Stimulated activated CD4-positive, alpha-beta T cell treated with anti-CD3 and anti-CD28 coated beads, Interleukin-2, amount 100 ng/mL, for 48 hours (primary cell): Measurements from ENCODE around the gene NCK2.

Experiments used
- DNase-seq, 2 donors: peaks; one replicate each; pipeline ENCODE4 v3.0.0-alpha.2; 2020

NCK2 gene

GRCh38 chr2:105854972-105855371, 110.3 kb downstream of the NCK2 start:
- no peak for DNase-seq

- no peak for DNase-seq
Measured at GRCh38 chr2:105856581-105856980, 111.9 kb downstream of the NCK2 start.

DNA sequence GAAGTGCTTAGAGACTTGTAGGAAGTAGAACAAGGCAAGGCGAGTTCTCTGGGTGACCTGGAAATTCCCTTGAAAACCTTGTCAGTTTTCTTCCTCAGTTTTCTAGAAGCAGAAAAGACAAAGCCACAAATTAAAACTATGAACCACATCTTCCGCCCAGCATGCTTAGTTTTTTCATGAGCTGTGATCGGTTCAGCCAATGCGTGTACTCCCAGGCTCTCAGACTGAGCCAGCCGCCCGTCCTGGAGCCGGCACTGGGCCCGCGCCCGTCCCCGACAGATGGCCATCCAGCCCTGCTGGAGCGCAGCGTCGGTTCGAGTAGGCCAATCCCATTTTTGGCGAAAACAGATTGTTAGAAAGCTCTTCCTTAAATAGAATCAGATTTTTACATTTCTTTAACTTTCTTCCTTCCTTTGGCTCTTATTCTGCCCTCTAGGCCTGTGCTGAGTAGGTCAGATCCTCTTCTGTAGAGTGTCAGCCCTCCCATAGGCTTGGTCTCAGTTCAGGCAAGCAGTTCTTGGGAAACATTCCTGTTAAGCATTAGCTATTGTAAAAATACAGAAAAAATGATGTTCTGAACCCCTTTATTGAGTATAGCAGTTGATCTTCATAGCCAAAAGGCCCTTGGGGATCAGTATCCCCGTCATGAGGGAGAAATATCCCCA, 112.5 kb downstream of the NCK2 start:
- DNase-seq = no peak

DNA sequence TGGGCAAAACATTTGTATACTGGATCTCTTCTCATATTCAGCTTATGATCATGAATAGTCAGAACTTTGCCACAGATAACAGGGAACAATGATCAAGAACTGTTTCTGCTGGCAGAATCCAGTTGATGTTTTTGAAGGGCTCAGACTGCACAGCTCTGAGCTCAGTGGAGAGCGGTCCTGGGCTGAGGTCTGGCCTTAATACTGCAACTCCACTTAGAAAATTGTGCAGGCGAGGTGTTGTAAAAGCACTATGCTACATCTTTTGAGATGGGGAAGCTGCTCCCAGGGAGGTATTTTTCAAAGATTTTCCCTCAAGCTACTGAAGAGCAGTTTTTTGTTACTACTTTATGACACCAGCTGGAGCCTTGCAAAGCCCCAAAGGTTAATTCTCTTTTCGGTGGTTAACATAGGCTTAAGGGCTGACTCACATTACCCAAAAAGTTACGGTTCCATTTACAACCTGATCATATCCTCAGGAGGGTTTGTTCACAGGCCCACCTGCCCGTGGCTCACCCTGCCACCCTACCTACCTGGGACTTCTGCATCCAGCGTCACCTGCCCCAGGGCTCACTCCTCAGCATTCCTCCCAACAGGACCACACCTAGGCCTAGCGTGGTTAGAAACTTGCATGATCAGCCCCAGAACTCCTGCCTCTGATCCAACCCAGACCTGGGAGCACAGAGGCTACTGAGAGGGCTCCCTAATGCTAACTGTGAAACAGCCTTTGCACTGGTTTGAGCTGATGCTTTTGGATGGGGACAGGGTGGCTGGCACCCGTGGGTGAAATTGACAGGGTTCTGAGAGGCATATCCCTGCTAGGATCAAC, 114.4 kb downstream of the NCK2 start:
- DNase-seq = no peak

- no peak for DNase-seq
Measured at GRCh38 chr2:105859694-105859951, 114.9 kb downstream of the NCK2 start.

DNA sequence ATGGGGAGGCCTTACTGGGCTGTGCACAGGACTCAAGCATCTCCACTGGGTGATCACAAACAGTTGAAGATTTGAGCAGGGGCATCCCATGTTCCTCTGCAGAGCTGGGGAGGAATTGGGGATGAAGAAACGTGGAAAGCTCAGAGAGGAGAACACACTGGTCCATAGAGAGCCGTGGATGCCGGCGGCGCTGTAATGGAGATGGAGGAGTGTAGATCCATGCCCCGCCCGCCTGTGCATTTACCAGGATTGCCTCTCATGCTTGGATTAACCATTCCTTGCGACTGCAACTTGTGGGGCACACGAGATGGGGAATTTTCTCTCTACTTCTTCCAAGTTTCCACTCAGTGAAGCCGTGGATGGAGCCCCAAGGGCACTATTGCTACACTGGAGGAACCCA, 115.9 kb downstream of the NCK2 start:
- no peak for DNase-seq

DNA sequence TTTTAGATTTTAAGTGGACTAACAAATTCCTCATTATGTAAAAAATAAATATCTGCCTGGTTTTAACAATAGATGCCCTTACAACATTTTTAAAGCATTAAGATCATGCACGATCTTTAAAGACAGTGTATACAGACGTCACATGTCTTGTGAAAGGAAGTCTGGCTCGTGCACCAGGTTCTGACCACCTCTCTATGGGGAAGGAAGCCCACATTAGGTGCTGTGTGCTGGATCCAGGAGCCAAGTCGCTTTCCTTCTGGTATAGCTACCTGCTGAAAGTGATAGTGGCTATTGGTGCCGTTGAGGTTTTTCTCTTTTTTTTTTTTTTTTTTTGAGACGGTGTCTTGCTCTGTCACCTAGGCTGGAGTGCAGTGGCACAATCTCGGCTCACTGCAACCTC, 116.5 kb downstream of the NCK2 start:
- DNase-seq = no peak

DNA sequence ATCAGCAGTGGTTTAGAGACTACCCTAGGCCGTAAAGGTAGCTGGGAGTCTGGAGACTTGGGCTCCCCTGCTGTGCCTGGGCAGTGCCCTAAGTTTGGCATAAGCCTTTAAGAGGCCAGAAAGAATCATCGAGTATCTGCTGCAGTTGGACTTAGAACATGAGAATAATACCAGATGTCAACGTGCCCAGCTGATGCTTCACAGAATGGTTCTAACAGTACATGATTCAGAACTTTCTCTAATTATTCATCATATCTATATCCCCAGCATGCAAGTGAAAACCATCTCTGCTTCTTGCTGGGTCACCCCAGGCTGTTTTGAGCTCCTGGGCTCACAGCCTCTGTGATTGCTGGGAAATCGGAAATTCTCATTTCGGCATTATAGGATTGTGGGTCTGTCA, 118.1 kb downstream of the NCK2 start:
- DNase-seq = no peak

DNA sequence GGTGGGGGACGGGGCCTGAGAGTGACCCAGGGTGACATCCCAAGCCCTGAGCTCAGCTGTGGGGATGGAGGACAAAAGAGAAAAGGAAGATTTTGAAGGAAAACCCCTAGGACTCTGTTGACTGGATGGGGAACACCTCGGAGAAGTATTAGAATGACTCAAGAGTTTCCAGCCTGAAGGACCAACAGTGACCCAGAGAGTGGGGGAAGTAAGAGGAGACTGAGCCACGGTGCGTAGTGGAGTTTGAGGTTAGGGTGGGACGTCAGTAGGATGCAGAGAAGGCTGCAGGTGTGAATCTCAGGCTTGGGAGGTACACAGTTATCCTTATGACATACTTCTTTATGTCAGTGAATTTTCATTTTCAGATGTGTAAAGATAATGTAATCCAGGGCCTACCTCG, 119.5 kb downstream of the NCK2 start:
- DNase-seq = no peak

DNA sequence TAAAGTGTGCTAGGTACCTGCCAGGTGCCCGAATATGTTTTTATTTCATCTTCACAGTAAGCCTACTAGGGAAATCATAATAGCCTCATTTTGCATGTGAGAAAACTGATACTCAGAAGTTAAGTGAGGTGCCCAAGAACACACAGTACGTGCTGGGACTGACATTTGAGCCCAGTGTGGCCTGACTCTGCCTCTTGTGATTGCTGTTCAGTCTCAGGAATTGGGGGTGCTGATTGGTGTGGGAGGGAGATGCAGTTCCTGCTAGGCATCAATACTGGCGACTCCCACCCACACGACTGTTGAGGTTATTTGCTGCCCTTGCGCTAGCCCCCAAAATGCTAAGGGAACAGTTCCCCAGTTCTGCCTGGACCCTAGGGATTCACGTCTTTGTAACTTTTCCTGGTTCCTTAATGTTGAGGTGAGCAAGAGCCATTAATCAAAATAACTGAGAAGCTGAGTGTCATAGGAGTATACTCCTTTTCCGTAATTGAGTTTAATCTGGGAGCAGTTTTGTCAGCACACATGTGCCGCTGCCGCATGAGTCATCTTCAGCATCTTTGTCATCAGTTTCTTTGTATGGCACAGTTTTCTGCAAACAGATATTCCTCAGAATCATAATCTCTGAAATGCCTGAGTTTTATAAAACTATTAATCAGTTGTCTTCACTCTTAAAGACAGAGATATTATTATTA, 120.7 kb downstream of the NCK2 start:
- DNase-seq = no peak

- DNase-seq = no peak
Measured at GRCh38 chr2:105866216-105867185, 121.8 kb downstream of the NCK2 start.

DNA sequence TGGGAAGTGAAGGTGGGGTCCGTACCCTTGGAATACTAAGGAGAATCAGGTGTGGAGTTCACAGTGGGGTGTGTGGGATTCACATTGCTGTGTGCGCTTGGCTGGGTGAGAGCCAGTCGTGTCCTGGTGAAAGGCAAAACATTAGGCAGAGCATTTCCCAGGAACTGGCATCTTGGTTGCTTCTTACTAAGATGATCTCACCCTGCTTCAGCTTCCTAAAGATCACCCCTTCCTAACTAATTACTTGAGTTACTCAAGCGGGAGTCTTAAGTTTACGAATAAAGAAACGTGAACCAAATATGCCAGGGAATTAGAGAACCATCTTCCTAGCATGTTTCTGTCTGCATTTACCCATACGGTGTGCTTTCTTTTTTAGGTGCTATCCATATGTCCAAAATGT, 122.9 kb downstream of the NCK2 start:
- DNase-seq = no peak

DNA sequence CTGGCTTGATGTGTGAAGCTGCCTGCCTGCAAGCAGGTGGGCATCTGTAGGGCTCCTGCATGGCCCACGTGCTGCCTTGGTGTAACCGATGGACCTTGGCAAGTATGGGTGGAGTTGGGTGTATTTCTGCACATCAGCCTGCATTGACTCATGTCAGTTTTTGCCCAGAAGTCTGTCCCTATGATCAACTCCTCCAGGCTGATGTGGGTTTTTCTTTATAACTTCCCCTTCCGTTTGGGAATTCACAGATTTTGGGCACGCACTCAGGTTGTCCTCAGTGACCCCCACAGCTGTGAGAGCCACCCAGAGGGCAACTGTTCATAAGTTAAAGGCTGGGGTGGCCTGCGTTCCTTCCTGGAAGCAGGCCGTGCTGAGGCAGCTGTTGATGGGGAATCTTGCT, 123.3 kb downstream of the NCK2 start:
- no peak for DNase-seq

DNA sequence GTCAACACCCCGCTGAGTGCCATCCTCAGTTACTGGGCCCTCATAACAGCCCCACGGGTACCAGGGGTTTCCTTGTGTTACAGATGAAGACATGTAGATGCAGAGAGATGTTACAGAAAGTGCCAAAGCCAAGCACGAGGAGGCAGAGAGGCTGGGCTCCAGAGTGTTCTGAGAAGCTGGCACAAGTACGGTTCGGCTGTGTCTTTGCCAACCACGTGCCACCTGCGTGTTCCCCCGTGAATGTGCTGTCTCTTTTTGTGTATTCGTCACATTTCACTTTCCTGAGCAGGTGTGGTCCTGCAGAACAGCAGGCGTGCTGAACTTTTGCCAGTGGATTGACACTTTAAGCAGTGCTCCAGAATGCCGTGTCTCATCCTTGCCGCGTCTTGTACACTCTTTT, 124.6 kb downstream of the NCK2 start:
- no peak for DNase-seq

DNA sequence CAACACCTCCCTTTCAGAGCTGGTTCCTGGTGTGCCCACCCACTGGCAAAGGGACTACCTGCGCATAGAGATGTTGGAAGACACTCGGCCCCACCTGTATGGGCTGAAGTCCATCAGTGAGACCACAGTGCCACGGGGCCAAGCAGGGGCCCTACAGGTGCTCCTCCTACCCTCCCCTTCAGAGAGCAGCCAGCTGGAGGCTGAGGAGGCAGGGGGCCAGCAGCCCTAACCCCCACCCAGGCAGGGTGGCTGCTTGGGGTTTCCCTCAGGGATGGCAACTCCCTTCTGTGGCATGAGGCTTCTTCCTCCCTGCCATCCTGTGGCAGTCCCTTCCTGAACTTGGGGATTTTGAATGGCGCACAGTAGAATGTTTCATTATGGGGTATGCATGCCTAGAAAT, 125.3 kb downstream of the NCK2 start:
- no peak for DNase-seq

DNA sequence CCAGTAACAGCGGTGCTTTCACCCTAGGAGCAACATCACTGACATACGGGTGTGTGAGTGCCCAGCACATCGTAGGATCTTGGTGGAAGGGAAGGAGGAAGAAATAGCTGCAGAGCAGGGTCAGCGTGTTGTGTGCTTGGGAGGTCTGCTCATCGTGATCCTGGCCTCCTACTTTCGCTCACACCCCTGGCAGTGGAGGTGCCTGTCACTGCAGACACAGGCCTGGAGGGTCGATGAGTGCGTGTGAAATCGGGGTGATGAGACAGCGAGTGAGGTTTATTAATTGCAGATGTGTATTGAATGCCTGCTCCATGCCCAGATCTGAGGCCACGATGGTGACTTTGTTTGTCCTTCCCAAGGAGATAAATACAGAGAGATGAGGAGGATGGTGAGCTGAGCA, 126.1 kb downstream of the NCK2 start:
- DNase-seq = no peak

GRCh38 chr2:105872142-105872728, 127.5 kb downstream of the NCK2 start:
- DNase-seq = no peak

DNA sequence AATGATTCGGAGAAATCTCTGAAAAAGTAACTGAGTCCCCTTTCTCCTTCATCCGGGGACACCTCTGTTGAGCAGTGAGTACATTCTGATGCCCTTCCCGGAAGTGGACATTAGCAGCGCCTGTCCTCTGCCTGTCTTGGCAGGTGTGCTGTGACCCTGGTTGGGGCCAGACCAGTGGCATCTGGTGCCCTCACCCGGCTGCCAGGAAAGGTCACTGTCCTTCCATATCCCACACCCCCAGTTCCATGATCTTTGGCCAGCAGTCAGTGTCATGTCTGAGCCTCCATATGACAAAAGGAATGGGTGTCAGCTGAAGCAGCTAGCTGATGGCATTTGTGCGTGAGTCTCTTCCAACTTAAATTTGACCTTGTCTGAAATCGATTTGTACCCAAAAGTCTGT, 128.1 kb downstream of the NCK2 start:
- no peak for DNase-seq

DNA sequence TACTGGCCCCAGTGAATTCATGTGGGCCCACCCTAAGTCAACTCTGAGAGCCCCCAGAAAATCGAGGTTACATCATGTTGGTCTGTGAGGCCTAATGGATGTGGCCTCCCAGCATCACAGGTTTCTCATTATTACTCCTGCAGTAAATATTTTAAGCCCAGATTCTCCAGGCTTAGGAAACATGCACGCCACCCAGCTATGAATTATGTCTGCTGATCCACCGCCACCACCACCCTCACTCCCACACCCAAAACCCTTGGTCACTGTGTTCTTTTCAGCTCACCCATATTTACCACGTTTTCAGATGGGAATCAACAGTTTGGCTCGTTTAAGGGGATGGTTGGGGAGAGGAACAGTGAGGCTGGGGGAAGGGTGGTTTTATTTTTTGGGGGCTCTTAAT, 128.6 kb downstream of the NCK2 start:
- DNase-seq = no peak

DNA sequence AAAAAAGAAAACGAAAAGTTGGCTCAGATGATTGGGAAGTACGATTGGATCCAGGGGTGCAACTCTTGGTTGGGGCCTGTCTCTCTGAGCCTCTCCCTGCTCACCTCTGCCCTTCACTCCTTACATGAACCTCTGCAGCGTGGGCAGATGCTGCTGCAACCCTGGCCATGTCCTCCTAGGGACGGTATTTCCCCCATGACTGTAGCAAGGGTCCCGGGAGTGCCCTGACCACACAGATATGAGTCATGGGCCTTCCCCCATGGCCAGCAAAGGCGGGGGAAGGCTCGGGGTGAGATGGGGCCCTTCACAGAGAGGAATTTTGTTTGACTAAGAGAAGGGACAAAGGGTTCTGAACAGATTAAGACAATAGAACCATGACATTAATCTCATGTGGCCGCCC, 129.0 kb downstream of the NCK2 start:
- DNase-seq = peak; percentile 49 to 64

DNA sequence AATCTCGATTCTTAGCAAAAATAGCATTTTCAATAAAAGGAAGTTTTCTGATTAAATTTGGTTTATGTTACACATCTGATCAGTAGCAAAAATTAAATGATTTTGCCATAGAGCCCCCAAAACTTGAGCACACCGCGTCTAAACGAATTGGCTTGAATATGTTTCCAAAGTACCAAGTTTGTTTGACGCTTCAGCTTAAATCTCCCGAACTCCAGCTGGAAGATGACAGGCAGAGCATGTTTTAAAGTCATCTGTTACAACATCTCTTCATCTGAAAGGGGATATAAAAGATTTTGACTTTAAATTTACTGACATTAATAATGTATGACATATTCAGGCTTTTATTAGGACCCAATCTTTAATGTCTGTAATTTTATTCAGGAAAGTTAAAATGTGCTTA, 129.8 kb downstream of the NCK2 start:
- DNase-seq = no peak

DNA sequence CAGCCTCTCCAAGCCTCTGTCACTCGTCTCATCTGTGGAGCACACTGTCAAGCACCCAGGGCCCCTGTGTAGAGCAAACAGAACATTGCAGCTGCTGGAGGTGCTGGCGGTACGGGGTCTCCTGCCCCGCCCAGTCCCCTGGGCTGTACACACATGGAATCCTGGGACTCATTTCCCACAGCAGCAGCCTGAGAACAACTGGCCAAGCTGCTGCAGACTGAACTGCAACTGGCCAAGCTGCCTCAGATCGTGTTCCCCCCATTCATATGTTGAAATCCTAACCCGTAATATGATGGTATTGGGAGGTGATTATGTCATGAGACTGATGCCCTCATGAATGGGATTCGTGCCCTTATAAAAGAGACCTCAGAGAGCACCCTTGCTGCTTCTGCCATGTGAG, 130.5 kb downstream of the NCK2 start:
- DNase-seq = no peak

DNA sequence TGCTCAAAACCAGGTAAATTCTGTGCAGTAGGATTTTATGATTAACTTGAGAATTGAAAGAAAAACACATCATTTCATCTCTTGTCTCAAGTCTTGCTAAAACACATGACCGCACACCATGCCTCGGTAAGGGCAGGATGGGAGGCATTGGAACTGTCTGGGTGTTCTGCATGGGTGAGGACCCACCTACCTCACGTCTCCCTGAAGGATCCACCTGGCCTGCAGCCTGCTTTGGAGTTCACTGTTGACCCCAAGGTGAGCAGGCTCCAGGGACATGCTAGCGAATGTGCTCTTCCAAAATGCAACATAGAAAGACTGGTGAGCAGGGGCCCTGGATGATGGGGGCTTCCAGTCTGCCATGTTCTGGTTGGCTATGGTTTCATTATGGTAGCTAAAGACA, 131.5 kb downstream of the NCK2 start:
- DNase-seq = no peak
